Epithelial cell of esophagus (primary cell): ENCODE results near the gene SKA1.
A peak's percentile ranks its signal among the peaks of the same experiment; 100 is the strongest.
"Not testable (repeated sequence)": the region's sequence is repeated elsewhere in the genome, so short reads cannot be mapped to it uniquely, and the experiment has no call there.

Source experiments
- DNase-seq: peaks from one replicate; pipeline ENCODE4 v3.0.0; 2010; ENCODE audit warnings: low read depth
- H3K4me3 ChIP-seq: 2 replicates; pipeline ENCODE4 v1.5.1; 2011; ENCODE audit warnings: mild to moderate bottlenecking, low read length, control low read depth
- TF ChIP-seq, protein P1 (sequence below): IDR thresholded peaks from 2 replicates; pipeline ENCODE4 v1.5.1; 2011; ENCODE audit warnings: low read depth, mild to moderate bottlenecking, low read length, control low read depth, inconsistent platforms; ENCODE audit not compliant: insufficient read depth; ENCODE audit errors: missing control alignments

The SKA1 gene

DNA sequence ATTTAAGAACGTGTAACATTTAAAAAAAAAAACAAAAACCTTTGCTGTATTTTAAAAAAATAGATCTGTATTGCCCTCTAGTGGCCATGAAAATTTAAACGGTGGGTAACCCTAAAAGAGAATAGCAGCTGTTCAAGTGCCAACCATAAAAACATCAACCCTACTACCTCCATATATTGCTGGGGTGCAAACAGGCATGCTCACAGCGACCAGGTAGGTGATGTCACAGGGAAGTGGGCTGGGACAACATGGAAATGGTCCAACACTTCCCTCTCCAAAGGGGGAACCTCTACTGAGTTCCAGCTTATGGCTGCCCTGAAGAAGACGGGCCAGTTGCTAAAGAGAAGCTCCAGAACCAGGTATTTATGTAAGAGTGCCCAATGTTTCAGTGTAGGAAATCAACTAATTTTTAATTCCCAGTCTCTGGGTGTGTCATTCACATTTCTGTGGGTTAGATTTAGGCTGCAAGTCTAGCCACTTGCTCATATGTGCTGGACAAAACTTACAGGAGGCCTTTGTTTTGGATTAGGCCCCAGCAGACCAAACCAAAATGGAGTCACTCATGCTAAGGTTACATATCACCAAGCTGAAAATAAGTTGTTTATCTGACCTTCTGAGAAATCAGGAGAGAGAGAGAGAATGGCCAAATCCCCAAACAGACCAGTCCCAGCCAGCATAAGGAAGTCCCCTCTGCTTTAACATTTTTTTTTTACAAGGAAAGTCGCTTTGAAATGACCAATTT, 54.5 kb downstream of the SKA1 start:
- H3K4me3 ChIP-seq = no peak overlapping the region
- peak; percentile 45 for DNase-seq
- TF ChIP-seq, protein P1, sequence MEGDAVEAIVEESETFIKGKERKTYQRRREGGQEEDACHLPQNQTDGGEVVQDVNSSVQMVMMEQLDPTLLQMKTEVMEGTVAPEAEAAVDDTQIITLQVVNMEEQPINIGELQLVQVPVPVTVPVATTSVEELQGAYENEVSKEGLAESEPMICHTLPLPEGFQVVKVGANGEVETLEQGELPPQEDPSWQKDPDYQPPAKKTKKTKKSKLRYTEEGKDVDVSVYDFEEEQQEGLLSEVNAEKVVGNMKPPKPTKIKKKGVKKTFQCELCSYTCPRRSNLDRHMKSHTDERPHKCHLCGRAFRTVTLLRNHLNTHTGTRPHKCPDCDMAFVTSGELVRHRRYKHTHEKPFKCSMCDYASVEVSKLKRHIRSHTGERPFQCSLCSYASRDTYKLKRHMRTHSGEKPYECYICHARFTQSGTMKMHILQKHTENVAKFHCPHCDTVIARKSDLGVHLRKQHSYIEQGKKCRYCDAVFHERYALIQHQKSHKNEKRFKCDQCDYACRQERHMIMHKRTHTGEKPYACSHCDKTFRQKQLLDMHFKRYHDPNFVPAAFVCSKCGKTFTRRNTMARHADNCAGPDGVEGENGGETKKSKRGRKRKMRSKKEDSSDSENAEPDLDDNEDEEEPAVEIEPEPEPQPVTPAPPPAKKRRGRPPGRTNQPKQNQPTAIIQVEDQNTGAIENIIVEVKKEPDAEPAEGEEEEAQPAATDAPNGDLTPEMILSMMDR = peak; percentile 37

DNA sequence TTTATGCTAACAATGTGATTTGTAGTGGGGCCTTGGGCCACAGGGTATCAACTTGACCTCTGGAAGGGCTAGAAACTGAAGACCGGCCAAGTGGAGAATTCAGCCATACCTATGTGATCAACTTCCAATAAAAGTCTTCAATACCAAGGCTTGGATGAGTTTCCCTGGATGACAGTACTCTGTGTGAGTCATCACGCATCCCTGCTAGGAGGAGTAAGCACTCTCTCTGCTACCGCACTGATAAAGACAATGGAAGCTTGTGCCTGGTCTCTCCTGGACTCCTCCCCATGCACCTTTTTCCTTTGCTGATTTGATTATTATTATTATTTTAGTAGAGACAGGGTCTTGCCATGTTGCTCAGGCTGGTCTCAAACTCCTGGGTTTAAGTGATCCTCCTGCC, 58.1 kb downstream of the SKA1 start:
- peak; percentile 47 for DNase-seq
- no peak overlapping the region for H3K4me3 ChIP-seq

DNA sequence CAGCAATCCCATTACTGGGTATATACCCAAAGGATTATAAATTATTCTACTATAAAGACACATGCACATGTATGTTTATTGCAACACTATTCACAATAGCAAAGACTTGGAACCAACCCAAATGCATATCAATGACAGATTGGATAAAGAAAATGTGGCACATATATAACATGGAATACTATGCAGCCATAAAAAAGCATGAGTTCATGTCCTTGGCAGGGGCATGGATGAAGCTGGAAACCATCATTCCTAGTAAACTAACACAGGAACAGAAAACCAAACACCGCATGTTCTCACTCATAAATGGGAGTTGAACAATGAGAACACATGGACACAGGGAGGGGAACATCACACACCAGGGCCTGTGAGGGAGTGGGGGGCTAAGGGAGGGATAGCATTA, 61.9 kb downstream of the SKA1 start:
- H3K4me3 ChIP-seq, DNase-seq: not testable (repeated sequence)

More for the DNA sequence above, 58.1 kb downstream of the SKA1 start:
- TF ChIP-seq, protein P1 = no peak

DNA sequence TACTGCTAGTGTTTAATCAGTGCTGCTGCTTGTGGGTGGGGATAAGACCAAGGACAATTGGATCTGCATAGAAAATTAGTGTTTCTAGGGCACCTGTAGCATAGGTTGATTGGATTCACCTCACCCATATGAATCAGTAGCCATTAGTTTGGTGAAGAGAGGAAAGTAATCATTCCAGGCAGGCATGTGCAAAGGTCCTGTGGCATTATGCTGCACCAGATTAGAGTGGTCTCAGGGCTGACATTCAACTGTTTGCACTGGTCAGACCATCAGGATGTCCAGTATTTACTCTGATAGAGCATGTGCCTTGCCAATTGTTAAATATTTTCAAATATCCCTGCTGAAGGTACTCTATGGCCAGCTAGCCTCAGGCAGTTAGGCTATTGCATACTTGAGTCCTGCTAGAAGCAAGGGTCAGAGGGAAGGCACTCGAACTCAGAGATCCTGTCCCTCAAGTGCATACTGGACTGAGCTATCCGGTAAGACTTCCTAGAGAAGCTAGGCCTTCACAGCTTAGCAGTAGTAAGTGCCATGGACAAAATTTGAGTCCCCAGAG, 64.7 kb downstream of the SKA1 start:
- TF ChIP-seq, protein P1 = no peak
- H3K4me3 ChIP-seq = no peak overlapping the region
- no peak for DNase-seq

DNA sequence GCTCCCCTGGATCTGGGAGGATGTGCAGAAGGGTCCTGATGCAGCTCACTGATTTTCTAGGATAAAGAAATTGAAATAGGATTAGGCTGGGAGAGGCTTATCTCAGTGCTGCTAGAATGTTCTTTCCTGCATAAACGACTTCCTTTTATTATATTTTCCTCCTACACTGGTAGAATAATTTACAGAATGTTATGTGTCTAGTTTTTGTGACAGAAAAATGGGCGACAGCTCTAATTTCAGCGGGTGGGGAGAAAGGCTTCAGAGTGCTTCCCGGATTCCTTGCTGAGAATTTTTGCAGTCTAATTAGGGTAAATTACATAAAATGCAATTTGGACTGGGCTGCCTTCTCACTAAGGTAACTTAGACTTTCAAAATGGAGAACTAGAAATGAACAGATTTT, 66.2 kb downstream of the SKA1 start:
- DNase-seq = no peak
- no peak overlapping the region for H3K4me3 ChIP-seq
- TF ChIP-seq, protein P1 = no peak

DNA sequence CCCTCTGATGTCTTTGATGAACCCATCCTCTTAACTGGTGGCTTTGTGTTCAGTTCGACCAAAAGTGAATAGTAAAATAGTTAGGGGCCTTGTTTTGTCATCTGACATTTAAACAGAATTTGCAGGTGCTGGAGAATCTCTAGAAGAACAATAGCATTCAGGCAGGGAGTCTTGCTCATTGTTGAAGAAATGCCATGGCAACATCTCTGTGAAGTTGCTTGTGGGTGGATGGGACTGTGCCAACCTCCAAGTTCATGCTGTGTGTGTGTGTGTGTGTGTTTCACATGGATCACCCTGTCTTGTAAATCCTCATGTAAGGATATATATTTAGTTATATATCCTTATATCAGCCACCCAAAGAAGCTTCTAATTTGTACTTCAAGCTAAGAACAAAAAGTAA, 66.7 kb downstream of the SKA1 start:
- TF ChIP-seq, protein P1 = no peak
- DNase-seq = no peak
- H3K4me3 ChIP-seq = no peak overlapping the region
